ENCODE data around the gene TMEM9. TPM values are rescaled to one million over a fixed set of nuclear protein-coding genes. Genes with fewer than 3 reads are reported as not detected.

TMEM9 gene
- total and polyA plus RNA-seq, 2 of the 8 experiments (the other 6 are each of a cell fraction or from before 2014, with no cell fraction given): 79.9 to 181 TPM

DNA sequence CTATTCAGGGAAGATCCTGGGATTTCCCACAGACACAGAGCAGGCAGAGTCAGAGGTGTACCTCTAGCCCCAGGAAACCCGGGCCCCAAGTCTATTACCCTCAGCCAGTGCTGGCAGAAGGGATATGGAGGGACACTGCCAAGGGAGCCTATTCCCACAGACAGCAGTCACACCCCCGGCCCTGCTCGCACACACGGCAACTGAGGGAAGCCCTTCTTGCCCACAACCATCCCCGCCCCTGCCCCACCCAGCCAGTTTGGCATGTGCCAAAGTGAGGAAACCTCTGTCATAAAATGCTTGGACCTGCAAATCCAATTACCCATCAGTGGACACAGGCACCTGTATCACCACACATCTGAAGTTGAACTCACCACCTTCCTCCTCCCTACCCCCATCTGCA is 48.6 kb downstream of the TMEM9 start:
- Histone ChIP-seq H2BK120ac (replicated peaks; ENCODE audit: low read depth, low read length) (no peak overlapping the region), H3K27ac (ENCODE audit: low read depth, low read length) (no peak overlapping the region), H3K23ac (ENCODE audit: insufficient read length) (no peak overlapping the region), H3K14ac (ENCODE audit: insufficient read length) (no peak overlapping the region), H2AFZ (ENCODE audit: low read length) (no peak overlapping the region), H4K8ac (ENCODE audit: extremely low read depth, insufficient read depth, low read length) (no peak overlapping the region), H3K36me3 (ENCODE audit: control insufficient read depth in 2 of 4, insufficient read depth in 4 of 4, low read length in 3 of 4) (no peaks in the 10 kb centered on the region), H4K91ac (replicated peaks; ENCODE audit: insufficient read length, low read length) (no peak overlapping the region), H4K20me1 (replicated peaks in 1 of 2; ENCODE audit: control insufficient read depth in 1 of 2, insufficient read depth in 2 of 2, low read length in 2 of 2) (no peaks in the 10 kb centered on the region), H2BK5ac (ENCODE audit: low read depth, low read length) (no peak overlapping the region), H2BK12ac (ENCODE audit: low read depth, low read length) (no peak overlapping the region), H3K56ac (replicated peaks; ENCODE audit: insufficient read length, low read depth, low read length) (no peak overlapping the region), H3K4me3 (ENCODE audit: extremely low read depth in 1 of 4, insufficient read depth in 2 of 4, low read depth in 3 of 4, low read length in 4 of 4) (no peak overlapping the region), H3K9me3 (ENCODE audit: insufficient read depth in 2 of 2, low read depth in 1 of 2, low read length in 1 of 2) (no peaks in the 10 kb centered on the region), H2BK15ac (ENCODE audit: low read length) (no peak overlapping the region), H2BK20ac (ENCODE audit: low read length) (no peak overlapping the region), H3K27me3 (replicated peaks in 1 of 4; ENCODE audit: control insufficient read depth in 3 of 4, extremely low read depth in 1 of 4, insufficient read depth in 3 of 4, low read length in 3 of 4) (no peaks in the 10 kb centered on the region; a peak in 1 of 7 replicates), H3K4me2 (ENCODE audit: insufficient read depth in 1 of 2, low read depth in 2 of 2, low read length in 2 of 2) (no peak overlapping the region), H3K79me2 (ENCODE audit: control insufficient read depth in 1 of 2, insufficient read depth in 2 of 2, low read length in 2 of 2) (no peaks in the 10 kb centered on the region), H3K4ac (replicated peaks; ENCODE audit: insufficient read length, low read depth, low read length) (no peak overlapping the region), H2AK5ac (ENCODE audit: low read depth, low read length) (no peak overlapping the region), H3K4me1 (replicated peaks in 1 of 4; ENCODE audit: control insufficient read depth in 3 of 4, insufficient read depth in 4 of 4, low read length in 3 of 4) (peaks cover 0 to 5% (median 2%) of the 10 kb centered on the region in 4 experiments; a peak in 3 of 7 replicates), H3K23me2 (ENCODE audit: low read depth, low read length) (no peaks in the 10 kb centered on the region), H4K5ac (ENCODE audit: insufficient read length, low read depth, low read length) (no peak overlapping the region), H3K18ac (ENCODE audit: extremely low read depth, low read length) (no peak overlapping the region), H3K9ac (replicated peaks in 1 of 4; ENCODE audit: extremely low read depth in 1 of 4, low read depth in 3 of 4, low read length in 3 of 4) (no peak overlapping the region), H3K79me1 (ENCODE audit: low read depth, low read length) (no peaks in the 10 kb centered on the region)
- CTCF ChIA-PET (ENCODE audit: partially characterized antibody): interaction anchor here (0.7 to 5.9 kb wide), 5 partner anchors 8 to 134 kb away, joined by 4 to 44 read pairs (median 9); no protein-coding TSS in a partner anchor
- 83% methylated on average over 4 of the region's 5 CpGs; no CpG with 5 or more reads in 1 of the 2 experiments for WGBS, 2 experiments (ENCODE audit: extremely low coverage in 1 of 2, insufficient coverage in 1 of 2, insufficient read length in 1 of 2, insufficient replicate concordance in 2 of 2, low coverage in 1 of 2, low lambda C conversion rate in 2 of 2, missing lambda C conversion rate in 1 of 2)
- POLR2A ChIA-PET (ENCODE audit: partially characterized antibody): no interaction called here
- FAIRE-seq (no peak), DNase-seq (ENCODE audit: low read depth in 1 of 2, low spot score in 2 of 2) (no peak)
- TF ChIP-seq JUND (IDR thresholded peaks at IDR 0.05; ENCODE audit: low read length) (no peak), SIN3A (conservative IDR thresholded peaks at IDR 0.05 in 1 of 2, IDR thresholded peaks at IDR 0.05 in 1 of 2; ENCODE audit: low read depth in 1 of 2, low read length in 2 of 2) (no peak), TAF7 (optimal IDR thresholded peaks at IDR 0.05; ENCODE audit: borderline replicate concordance, low read depth, low read length) (no peak), CHD2 (IDR thresholded peaks at IDR 0.05; ENCODE audit: low read length) (no peak), RAD21 (IDR thresholded peaks at IDR 0.05 in 1 of 2, conservative IDR thresholded peaks at IDR 0.05 in 1 of 2; ENCODE audit: low read depth in 2 of 2, low read length in 2 of 2) (no peak), FOSL1 (IDR thresholded peaks at IDR 0.05; ENCODE audit: insufficient read depth, low read depth, low read length) (no peak), EP300 (IDR thresholded peaks at IDR 0.05; ENCODE audit: borderline replicate concordance in 1 of 2, low read depth in 2 of 2, low read length in 2 of 2) (no peak), KDM5A (IDR thresholded peaks at IDR 0.05; ENCODE audit: low read length) (no peak), KDM1A (IDR thresholded peaks at IDR 0.05; ENCODE audit: borderline replicate concordance, low read length) (no peak), POLR2A (IDR thresholded peaks at IDR 0.05; ENCODE audit: control extremely low read depth in 1 of 2, low read depth in 2 of 2, low read length in 2 of 2) (no peak), CTBP2 (IDR thresholded peaks at IDR 0.05; ENCODE audit: borderline replicate concordance, insufficient read depth, insufficient read length, low read length) (no peak), RFX5 (IDR thresholded peaks at IDR 0.05; ENCODE audit: borderline replicate concordance, low read depth, low read length) (no peak), BRCA1 (IDR thresholded peaks at IDR 0.05; ENCODE audit: low read depth, low read length) (no peak), ZNF274 (IDR thresholded peaks at IDR 0.05; ENCODE audit: borderline replicate concordance, extremely low read depth, low read length) (no peak)
